ENCODE measurements around the gene RTF1. TPM values are rescaled to one million over a fixed set of nuclear protein-coding genes. Genes with fewer than 3 reads are reported as not detected.

Gene RTF1
- total and polyA plus RNA-seq, 3 experiments from 2014 or later, result 28.2 to 35.5 (median 32.9) TPM

- peaks cover 18 to 34% (median 28%) of the 10 kb centered on the region in 3 donors for H3K4me1 Mint-ChIP-seq
- peaks cover 0 to 2% (median 2%) of the 10 kb centered on the region in 5 donors for H3K9me3 Mint-ChIP-seq
- POLR2A ChIA-PET, result interaction anchor here (0.5 to 0.7 kb wide), 3 partner anchors 10 to 171 kb away, joined by 3 to 7 read pairs (median 4); partner anchors contain the start of genes CHP1, NUSAP1 and OIP5
- peaks cover 2 to 10% (median 3%) of the 10 kb centered on the region in 3 donors for H3K36me3 Mint-ChIP-seq
- H3K27ac Mint-ChIP-seq, result peak overlapping the region; percentile 78 to 98 (median 95)
- Histone ChIP-seq H3K4me1 (ENCODE audit: insufficient read depth, low read length) (peaks cover 10% of the 10 kb centered on the region), H3K36me3 (ENCODE audit: insufficient read depth, low read length) (peaks cover under 1% of the 10 kb centered on the region), H3K9me3 (ENCODE audit: low read length) (no peaks in the 10 kb centered on the region), H3K4me3 (ENCODE audit: low read length) (peak overlapping the region; percentile 79), H3K27ac (ENCODE audit: low read depth, low read length) (peak overlapping the region; percentile 77), H3K27me3 (ENCODE audit: insufficient read depth, low read length, poor library complexity, severe bottlenecking) (no peaks in the 10 kb centered on the region)
- CTCF ChIA-PET, result interaction anchor here (1.0 to 1.1 kb wide), 2 partner anchors 27 to 64 kb away, joined by 3 to 4 read pairs; no protein-coding TSS in a partner anchor
- peak overlapping the region; percentile 89 to 98 (median 92) for H3K4me3 Mint-ChIP-seq
- no peak for DNase-seq
- H3K27me3 Mint-ChIP-seq, result no peaks in the 10 kb centered on the region
These were observed 15.0 kb upstream of the RTF1 start for GRCh38 chr15:41401904-41402267.

GRCh38 chr15:41407341-41407740, 9.6 kb upstream of the RTF1 start:
- Histone ChIP-seq H3K4me3 (ENCODE audit: low read length) (no peak overlapping the region), H3K27me3 (ENCODE audit: insufficient read depth, low read length, poor library complexity, severe bottlenecking) (no peaks in the 10 kb centered on the region), H3K36me3 (ENCODE audit: insufficient read depth, low read length) (no peaks in the 10 kb centered on the region), H3K27ac (ENCODE audit: low read depth, low read length) (no peak overlapping the region), H3K9me3 (ENCODE audit: low read length) (no peaks in the 10 kb centered on the region), H3K4me1 (ENCODE audit: insufficient read depth, low read length) (peaks cover 4% of the 10 kb centered on the region)
- Mint-ChIP-seq H3K27ac (peak overlapping the region in 1 of 8 donors; percentile 56), H3K36me3 (peaks cover 0 to 5% (median 3%) of the 10 kb centered on the region in 3 donors), H3K4me3 (peak overlapping the region in 1 of 7 donors; percentile 54), H3K27me3 (no peaks in the 10 kb centered on the region), H3K9me3 (peaks cover 0 to 2% (median 1%) of the 10 kb centered on the region in 5 donors), H3K4me1 (peaks cover 13 to 20% (median 16%) of the 10 kb centered on the region in 3 donors)
- CTCF ChIA-PET, result interaction anchor here (0.7 to 0.8 kb wide), 2 partner anchors 11 to 907 kb away, joined by 3 to 4 read pairs; no protein-coding TSS in a partner anchor
- POLR2A ChIA-PET, result no interaction called here
- DNase-seq, result no peak

DNA sequence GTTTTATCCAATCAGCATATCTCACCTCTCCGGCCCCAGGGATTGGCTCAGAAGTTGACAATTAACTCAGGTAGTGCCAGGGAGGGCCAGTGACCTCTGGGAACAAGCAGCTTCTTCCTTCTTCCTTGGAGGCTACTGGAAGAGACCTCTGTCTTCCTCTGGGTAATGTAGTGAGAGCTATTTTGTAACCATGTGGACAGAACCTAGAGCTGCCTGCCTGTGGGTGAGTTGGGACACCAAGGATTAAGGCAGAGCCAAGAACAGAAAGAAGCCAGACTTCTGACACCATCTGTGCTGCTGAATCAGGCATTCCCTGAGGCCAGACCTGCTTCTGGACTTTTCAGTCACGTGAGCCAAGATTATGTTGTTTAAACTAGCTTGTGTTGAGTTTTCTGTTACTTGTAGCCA, 8.7 kb upstream of the RTF1 start:
- Histone ChIP-seq H3K4me1 (ENCODE audit: insufficient read depth, low read length) (peaks cover under 1% of the 10 kb centered on the region), H3K9me3 (ENCODE audit: low read length) (no peaks in the 10 kb centered on the region), H3K36me3 (ENCODE audit: insufficient read depth, low read length) (no peaks in the 10 kb centered on the region), H3K27ac (ENCODE audit: low read depth, low read length) (no peak overlapping the region), H3K27me3 (ENCODE audit: insufficient read depth, low read length, poor library complexity, severe bottlenecking) (no peaks in the 10 kb centered on the region), H3K4me3 (ENCODE audit: low read length) (no peak overlapping the region)
- Mint-ChIP-seq H3K4me1 (peaks cover 7 to 13% (median 8%) of the 10 kb centered on the region in 3 donors), H3K27me3 (no peaks in the 10 kb centered on the region), H3K9me3 (peaks cover 0 to 2% (median 0%) of the 10 kb centered on the region in 5 donors), H3K27ac (no peak overlapping the region), H3K4me3 (peak overlapping the region in 1 of 7 donors; percentile 34), H3K36me3 (peaks cover 0 to 3% (median 1%) of the 10 kb centered on the region in 3 donors)
- CTCF ChIA-PET, result interaction anchor here (0.8 to 1.1 kb wide), 2 partner anchors 8 to 10 kb away, joined by 3 to 4 read pairs; partner anchors contain the start of gene RTF1
- POLR2A ChIA-PET, result no interaction called here
- peak in 1 of 5 donors; percentile 12 for DNase-seq

- peaks cover 7% of the 10 kb centered on the region for H3K4me1 ChIP-seq (ENCODE audit: insufficient read depth, low read length)
These were observed 5.9 kb upstream of the RTF1 start for GRCh38 chr15:41411031-41411430.

DNA sequence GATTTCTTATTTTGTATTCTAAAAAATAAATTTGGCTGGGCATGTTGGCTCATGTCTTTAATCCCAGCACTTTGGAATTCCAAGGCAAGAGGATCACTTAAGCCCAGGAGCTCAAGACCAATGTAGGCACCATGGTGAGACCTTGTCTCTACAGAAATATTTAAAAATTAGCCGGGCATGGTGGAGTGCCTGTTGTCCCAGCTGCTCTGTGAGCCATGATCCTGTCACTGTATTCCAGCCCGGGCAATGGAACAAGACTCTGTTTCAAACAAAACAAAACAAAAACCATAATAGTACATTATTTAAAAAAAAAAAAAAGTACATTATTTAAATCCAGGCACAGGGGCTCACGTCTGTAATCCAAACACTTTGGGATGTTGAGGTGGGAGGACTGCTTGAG, 5.5 kb upstream of the RTF1 start:
- Mint-ChIP-seq H3K36me3 (peaks cover 0 to 2% (median 0%) of the 10 kb centered on the region in 3 donors), H3K9me3 (no peaks in the 10 kb centered on the region), H3K27ac (no peak overlapping the region), H3K4me1 (peaks cover 10 to 11% (median 10%) of the 10 kb centered on the region in 3 donors), H3K27me3 (no peaks in the 10 kb centered on the region), H3K4me3 (peak overlapping the region in 1 of 7 donors; percentile 15)
- no peaks in the 10 kb centered on the region for H3K36me3 ChIP-seq (ENCODE audit: insufficient read depth, low read length)
- no peak for DNase-seq
- no peak overlapping the region for H3K27ac ChIP-seq (ENCODE audit: low read depth, low read length)
- ChIA-PET POLR2A (no interaction called here), CTCF (no interaction called here)
- H3K4me1 ChIP-seq (ENCODE audit: insufficient read depth, low read length), result peaks cover 10% of the 10 kb centered on the region
- H3K4me3 ChIP-seq (ENCODE audit: low read length), result no peak overlapping the region
- H3K27me3 ChIP-seq (ENCODE audit: insufficient read depth, low read length, poor library complexity, severe bottlenecking), result no peaks in the 10 kb centered on the region
- H3K9me3 ChIP-seq (ENCODE audit: low read length), result no peaks in the 10 kb centered on the region

More at GRCh38 chr15:41411031-41411430, 5.9 kb upstream of the RTF1 start:
- ChIA-PET POLR2A (no interaction called here), CTCF (no interaction called here)
- Histone ChIP-seq H3K27ac (ENCODE audit: low read depth, low read length) (no peak overlapping the region), H3K27me3 (ENCODE audit: insufficient read depth, low read length, poor library complexity, severe bottlenecking) (no peaks in the 10 kb centered on the region), H3K4me3 (ENCODE audit: low read length) (no peak overlapping the region), H3K36me3 (ENCODE audit: insufficient read depth, low read length) (no peaks in the 10 kb centered on the region), H3K9me3 (ENCODE audit: low read length) (no peaks in the 10 kb centered on the region)
- Mint-ChIP-seq H3K36me3 (no peaks in the 10 kb centered on the region), H3K27ac (peak overlapping the region in 3 of 8 donors; percentile 27 to 82 (median 49)), H3K9me3 (no peaks in the 10 kb centered on the region), H3K27me3 (no peaks in the 10 kb centered on the region), H3K4me1 (peaks cover 6 to 7% (median 6%) of the 10 kb centered on the region in 3 donors), H3K4me3 (peak overlapping the region in 1 of 7 donors; percentile 15)
- DNase-seq, result no peak

DNA sequence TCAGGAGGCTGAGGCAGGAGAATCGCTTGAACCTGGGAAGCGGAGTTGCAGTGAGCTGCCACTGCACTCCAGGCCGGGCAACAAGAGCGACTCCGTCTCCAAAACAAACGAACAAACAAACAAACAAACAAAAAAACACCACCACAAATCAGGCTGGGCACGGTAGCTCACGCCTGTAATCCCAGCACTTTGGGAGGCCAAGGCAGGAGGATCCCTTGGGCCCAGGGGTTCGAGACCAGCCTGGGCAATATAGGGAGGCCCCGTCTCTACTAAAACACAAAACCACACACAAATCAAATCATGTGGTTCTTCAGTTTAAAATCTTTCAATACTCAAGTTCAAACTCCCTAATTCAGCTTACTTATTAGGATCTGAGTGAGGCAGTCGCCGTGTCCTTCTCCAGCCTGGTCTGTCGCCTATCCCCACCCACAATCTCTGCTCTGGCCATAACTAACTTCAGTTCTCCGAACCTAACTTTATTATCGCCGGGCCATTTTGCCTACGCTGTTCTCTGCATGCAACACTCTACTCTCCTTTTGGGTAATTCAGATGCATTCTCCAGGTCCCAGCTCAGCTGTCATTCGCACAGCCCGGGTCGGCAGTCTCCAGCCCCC, 660 bp upstream of the RTF1 start:
- Histone ChIP-seq H3K36me3 (ENCODE audit: insufficient read depth, low read length) (no peaks in the 10 kb centered on the region), H3K27me3 (ENCODE audit: insufficient read depth, low read length, poor library complexity, severe bottlenecking) (no peaks in the 10 kb centered on the region), H3K4me1 (ENCODE audit: insufficient read depth, low read length) (peaks cover 29% of the 10 kb centered on the region), H3K4me3 (ENCODE audit: low read length) (peak overlapping the region; percentile 97), H3K9me3 (ENCODE audit: low read length) (no peaks in the 10 kb centered on the region), H3K27ac (ENCODE audit: low read depth, low read length) (peak overlapping the region; percentile 72)
- Mint-ChIP-seq H3K36me3 (peaks cover 0 to 12% (median 0%) of the 10 kb centered on the region in 3 donors), H3K4me1 (peaks cover 39 to 50% (median 43%) of the 10 kb centered on the region in 3 donors), H3K9me3 (no peaks in the 10 kb centered on the region), H3K4me3 (peak overlapping the region; percentile 92 to 99 (median 95)), H3K27me3 (no peaks in the 10 kb centered on the region), H3K27ac (peak overlapping the region; percentile 91 to 96 (median 95))
- ChIA-PET POLR2A (no interaction called here), CTCF (interaction anchor here (1.2 to 1.6 kb wide), 2 partner anchors 8 to 358 kb away, joined by 3 read pairs; partner anchors contain the start of gene MAPKBP1)
- DNase-seq, result no peak

GRCh38 chr15:41417418-41418195, 712 bp downstream of the RTF1 start:
- Mint-ChIP-seq H3K36me3 (peaks cover 0 to 12% (median 0%) of the 10 kb centered on the region in 3 donors), H3K4me3 (peak overlapping the region; percentile 92 to 99 (median 95)), H3K4me1 (peaks cover 45 to 55% (median 48%) of the 10 kb centered on the region in 3 donors), H3K9me3 (no peaks in the 10 kb centered on the region), H3K27me3 (no peaks in the 10 kb centered on the region), H3K27ac (peak overlapping the region; percentile 53 to 95 (median 92))
- no peaks in the 10 kb centered on the region for H3K36me3 ChIP-seq (ENCODE audit: insufficient read depth, low read length)
- peak overlapping the region; percentile 97 for H3K4me3 ChIP-seq (ENCODE audit: low read length)
- no peaks in the 10 kb centered on the region for H3K27me3 ChIP-seq (ENCODE audit: insufficient read depth, low read length, poor library complexity, severe bottlenecking)
- H3K27ac ChIP-seq (ENCODE audit: low read depth, low read length), result peak overlapping the region; percentile 67
- peak in 2 of 5 donors; percentile 27 to 57 for DNase-seq
- ChIA-PET POLR2A (no interaction called here), CTCF (no interaction called here)
- H3K9me3 ChIP-seq (ENCODE audit: low read length), result no peaks in the 10 kb centered on the region
- H3K4me1 ChIP-seq (ENCODE audit: insufficient read depth, low read length), result peaks cover 29% of the 10 kb centered on the region
